IPS DF 4.7 (cell line): ENCODE results near the gene PELO.

Experiments used
- DNase-seq: peaks from one replicate; pipeline ENCODE4 v3.0.0-alpha.2; 2013; ENCODE audit warnings: low spot score; ENCODE audit errors: extremely low read depth

PELO gene

DNA sequence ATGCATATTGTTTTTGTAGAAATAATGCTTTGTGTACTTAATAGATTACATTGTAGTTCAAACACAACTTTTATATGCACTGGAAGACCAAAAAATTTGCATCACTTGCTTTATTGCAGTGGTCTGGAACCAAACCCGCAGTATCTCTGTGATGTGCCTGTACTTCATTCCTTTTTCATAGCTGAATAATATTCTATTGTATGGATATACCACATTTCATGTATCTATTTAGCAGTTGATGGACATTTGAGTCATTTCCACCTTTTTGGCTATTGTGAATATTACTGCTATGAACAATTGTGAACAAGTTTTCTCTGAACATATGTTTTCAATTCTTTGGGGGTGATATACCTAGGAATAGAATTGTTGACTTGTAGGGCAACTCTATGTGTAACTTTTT lies 40.1 kb downstream of the PELO start:
- DNase-seq = no peak

DNA sequence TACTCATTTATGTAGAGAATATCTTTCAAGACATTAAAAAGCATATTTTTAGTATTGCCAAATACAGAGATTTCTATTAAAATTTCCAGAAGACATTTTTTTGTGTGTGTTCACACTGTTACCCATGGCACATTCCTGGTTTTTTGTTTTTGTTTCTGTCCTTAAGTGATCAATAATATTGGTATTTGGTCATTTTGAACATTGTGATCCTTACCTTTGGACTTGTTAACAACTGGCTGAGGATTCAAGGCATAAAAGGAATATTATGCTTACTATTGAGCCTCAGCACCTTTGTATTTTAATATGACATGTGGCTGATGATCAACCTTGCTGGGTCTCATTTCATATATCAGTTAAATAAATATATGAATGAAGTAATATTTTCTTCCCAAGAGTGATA lies 41.9 kb downstream of the PELO start:
- no peak for DNase-seq

- DNase-seq = no peak
Measured at GRCh38 chr5:52830650-52831049, 42.9 kb downstream of the PELO start.

DNA sequence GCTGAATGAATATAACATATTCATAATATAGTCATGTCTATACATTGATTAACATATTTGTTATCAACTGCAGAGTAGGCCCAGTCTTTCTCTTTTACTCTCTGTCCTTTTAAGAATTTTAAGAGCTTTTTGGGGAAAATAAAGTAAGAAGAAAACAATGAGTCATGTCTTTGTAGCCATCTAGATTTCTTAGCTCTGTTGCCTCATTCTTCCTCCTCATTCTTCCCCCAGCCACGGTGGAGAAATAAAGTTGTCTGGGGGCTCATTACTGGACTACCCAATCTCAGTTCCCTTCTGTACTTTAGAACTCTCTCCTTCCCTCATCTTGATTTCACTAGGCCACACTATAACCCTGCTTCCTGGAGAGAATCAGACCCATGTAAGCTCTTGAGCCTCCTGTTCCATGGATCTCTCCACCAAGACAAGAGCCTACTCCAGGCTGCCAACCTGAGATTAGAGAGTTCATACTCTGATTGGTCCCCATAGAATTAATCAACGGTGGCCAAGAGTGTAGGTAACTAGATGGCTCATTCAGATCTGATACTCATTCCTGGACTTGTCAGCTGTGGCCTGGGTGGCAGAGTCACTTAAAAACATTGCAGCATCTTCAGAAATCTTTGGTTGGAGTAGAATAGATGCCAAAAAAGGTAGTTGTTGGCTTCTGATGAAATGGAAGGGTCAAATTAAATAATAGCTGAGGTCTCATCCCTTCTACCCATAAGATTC lies 44.2 kb downstream of the PELO start:
- no peak for DNase-seq

DNA sequence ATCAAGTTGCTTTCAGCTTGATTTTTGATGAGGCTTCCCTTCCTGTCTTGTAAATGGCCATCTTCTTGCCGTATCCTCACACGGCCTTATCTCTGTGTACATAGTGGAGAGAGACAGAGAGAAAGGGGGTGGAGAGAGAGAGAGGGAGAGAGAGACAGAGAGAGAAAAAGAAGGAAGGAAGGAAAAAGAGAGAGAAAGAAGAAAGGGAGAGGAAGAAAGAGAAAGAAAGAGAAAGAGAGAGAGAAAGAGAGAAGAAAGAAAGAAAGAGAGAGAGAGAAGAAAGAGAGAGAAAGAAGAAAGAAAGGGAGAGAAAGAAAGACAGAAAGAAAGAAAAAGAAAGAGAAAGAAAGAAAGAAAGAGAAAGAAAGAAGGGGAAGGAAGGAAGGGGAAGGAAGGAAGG lies 46.6 kb downstream of the PELO start:
- no peak for DNase-seq

DNA sequence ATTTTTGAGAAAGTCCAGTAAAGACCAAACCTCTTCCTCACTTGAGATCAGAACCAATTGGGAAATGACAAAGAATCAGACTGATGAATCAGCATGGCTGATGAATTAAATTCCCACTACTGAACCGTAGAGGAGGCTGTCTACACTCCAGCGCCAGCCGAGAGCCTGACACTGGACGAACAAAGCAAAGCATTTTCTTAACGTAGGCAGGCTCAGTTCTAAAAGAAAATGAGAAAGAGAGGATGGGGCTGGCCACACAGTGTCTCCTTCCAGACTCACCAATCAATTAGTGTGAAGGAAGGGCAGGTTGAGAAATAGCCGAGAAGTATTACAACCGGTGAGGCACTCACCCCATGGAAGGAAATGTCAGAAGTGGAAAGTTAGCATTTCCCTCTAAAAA lies 49.4 kb downstream of the PELO start:
- DNase-seq = no peak
